NOMO-1 treated with DMSO at 0.1 percent for 48 hours (cell line): ENCODE results near the gene C20orf202.

Experiments
- DNase-seq: peaks from one replicate; lab custom pipeline; 2025; ENCODE audit not compliant: unreplicated experiment; lab: John Stamatoyannopoulos, UW

The C20orf202 gene

GRCh38 chr20:1202762-1203504 lies at the start of gene C20orf202:
Gene C20orf202, plus strand, starts transcription at chr20:1203454. Its CDS starts 132 bp downstream, at chr20:1203586.
- no peak for DNase-seq

DNA sequence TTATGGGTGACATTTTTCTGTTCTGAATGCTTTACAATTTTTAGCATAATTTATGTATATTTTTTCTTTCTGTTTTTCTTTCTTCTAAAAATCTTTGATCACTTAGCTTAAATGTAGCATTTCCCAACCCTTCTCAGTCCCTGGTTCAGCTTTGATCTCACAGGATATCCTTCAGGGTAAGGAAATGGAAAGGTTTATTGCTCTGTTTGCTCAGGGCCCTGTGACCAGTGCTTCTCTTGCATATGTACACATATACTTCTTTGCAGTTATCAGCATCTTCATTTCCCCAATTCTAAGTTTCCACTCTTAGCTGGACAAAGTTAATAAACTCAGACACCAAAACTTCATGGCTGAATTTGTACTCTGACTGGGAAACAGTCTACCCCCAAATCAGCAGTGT lies 49.0 kb upstream of the C20orf202 start:
- DNase-seq: no peak

GRCh38 chr20:1154691-1155090 lies 48.6 kb upstream of the C20orf202 start:
- DNase-seq: no peak

DNA sequence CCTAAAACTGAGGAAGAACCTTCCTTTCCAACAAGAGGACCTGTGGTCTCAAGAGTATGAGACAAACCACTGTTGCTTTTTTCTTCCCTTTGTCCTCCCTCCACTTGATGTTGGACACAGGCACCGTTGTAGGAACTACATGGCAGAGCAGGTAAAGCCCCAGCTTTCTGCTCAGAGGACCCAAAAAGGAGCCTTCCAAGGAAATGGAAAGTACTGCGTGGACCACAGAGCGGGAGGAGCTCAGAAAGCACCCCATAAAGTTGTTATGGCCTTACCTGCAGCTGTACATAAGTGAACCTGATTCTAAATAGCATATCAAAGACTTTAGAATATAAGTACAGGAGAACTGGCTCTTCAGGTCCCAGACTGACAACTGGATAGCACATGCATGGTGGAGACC lies 47.9 kb upstream of the C20orf202 start:
- no peak for DNase-seq

GRCh38 chr20:1160496-1160895 lies 42.8 kb upstream of the C20orf202 start:
- DNase-seq: no peak

DNA sequence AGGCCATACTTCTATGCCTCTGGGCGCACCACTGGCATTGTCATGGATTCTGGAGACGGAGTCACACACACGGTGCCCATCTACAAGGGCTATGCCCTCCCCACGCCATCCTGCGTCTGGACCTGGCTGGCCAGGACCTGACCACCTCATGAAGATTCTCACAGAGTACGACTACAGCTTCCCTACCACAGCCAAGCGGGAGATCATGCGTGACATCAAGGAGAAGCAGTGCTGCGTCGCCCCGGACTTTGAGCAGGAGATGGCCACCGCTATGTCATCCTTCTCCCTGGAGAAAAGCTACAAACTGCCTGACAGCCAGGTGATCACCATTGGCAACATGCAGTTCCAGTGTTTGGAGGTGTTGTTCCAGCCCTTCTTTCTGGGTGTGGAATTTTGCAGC lies 42.3 kb upstream of the C20orf202 start:
- DNase-seq: no peak

GRCh38 chr20:1163105-1163504 lies 40.1 kb upstream of the C20orf202 start:
- DNase-seq: no peak

DNA sequence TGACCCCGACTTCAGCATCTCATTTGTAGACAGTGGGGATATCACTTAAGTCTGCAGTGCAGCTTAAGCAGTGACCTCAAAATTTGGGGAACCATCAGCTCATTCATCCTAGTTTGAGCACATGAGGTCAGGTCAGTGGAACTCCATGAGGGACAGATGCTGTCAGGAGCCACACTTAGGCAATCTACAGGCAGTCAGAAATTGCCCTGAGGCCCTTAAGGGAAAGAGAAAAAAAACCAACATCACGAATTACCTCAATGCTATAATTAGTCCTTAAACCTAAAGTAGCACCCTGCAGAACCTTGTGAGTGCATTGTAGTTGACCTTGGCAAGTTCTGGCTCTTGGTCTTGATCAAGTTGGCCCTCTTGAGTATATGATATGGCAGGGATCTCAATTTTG lies 39.6 kb upstream of the C20orf202 start:
- DNase-seq: no peak

- no peak for DNase-seq
Measured at GRCh38 chr20:1164871-1165270, 38.4 kb upstream of the C20orf202 start.

- DNase-seq: no peak
Measured at GRCh38 chr20:1165521-1165920, 37.7 kb upstream of the C20orf202 start.

DNA sequence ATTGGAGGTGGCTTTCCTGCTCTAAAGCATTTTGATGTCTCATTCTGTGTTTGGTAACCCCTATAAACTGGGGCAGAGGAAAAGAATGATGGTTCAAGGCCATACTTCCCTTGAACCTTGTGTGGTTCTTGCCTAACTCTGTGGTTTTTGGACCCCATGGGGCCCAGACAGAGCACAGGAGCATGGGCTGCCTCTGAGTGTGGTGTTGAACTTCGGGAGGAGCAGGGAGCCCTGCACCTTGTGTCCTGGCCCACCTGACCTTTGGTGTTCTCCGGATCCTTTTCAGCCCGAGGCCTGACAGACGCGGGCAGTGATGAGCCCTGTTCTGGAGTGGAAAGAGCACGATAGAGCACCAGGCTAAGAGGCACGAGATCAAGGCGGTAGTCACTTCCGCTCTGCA lies 37.3 kb upstream of the C20orf202 start:
- DNase-seq: no peak

DNA sequence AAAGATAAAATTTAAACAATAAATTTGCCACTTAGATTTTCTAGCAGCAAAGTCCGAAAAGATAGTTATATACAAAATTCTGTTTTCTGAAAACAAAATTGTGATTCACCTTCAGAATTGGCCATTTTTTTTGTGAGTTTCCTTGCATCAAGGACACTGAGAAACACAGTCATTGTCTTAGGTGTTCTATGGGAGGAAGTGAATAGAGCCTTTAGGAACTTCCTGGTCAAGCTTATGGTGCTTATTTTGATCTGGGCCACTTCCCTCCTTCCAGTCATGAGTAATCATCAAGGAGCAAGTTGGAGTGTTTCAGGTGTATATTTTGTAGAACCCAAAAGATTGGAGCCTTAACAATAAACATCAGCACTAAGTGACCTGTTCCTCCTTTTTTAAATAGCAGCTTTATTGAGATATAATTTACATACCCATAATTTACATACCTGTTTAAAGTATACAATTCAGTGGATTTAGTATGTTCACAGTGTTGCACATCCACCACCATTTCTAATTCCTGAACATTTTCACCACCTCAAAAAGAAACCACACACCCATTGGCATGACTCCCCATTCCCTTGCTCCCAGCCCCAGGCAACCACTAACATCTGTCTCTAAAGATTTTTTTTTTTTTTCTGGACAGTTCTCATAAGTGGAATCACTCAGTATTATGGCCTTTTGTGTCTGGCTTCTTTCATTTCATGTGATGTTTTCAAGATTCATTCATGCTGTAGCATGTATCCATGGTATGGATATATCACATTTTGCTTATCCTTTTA lies 36.1 kb upstream of the C20orf202 start:
- DNase-seq: no peak

DNA sequence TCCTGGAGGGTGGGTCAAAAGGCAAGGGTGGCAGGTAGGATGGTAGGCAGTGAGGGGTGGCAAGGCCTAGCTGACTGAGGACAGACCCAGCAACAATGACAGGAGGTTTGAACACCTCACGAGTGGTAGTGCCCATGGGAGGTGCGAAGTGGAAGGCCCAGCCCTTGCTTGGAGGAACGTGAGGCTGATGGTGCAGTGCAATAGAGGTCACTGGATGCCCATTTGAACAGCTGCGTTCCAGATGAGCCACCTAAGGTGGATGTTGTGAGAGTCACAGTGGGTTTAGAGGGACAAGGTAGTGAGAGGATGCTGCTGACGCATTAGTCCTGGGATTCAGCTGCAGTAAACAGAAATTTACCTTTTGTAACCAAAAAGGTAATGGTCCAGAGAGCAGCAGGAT lies 34.0 kb upstream of the C20orf202 start:
- DNase-seq: no peak

- no peak for DNase-seq
Measured at GRCh38 chr20:1171461-1172093, 31.7 kb upstream of the C20orf202 start.

DNA sequence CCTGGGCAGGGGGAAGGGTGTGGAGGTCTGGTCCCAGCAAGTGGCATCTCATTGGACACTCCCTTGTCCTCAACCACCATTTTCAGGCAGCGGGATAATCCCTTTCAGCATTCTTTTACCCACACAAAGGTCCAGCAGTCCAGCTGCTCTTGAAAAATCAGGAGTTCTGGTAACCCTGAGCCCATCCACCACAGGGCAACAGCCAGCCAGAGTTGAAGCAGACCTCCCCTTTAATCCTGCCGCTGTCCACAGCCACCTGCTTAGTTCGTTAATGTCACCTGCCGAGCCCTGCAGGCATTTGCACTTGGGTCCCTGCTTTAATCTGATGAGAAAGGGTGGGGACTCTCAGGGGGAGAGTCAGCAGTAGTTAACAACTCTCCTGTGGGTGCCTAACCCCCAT lies 29.6 kb upstream of the C20orf202 start:
- DNase-seq: no peak

GRCh38 chr20:1174787-1175186 lies 28.5 kb upstream of the C20orf202 start:
- no peak for DNase-seq

- DNase-seq: no peak
Measured at GRCh38 chr20:1177680-1178079, 25.6 kb upstream of the C20orf202 start.

DNA sequence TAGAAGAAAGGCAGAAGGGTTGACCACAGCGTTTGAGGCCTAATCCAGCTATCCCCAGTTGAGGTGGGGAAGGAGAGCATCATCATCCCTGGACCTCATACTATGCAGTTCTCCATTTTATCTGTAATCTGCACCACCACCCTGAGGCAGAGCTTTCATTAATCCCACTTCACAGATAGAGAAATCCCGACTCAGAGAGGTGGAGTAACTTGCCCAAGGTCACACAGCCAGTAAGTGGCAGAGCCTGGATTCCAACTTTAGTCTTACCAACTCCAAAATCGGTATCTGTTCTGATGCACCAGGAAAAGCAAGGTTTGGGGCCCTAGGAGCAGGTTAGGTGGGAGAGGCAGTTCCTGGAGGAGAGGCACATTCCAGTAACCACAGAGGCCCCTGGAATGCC lies 25.2 kb upstream of the C20orf202 start:
- DNase-seq: no peak

- no peak for DNase-seq
Measured at GRCh38 chr20:1178623-1179022, 24.6 kb upstream of the C20orf202 start.

DNA sequence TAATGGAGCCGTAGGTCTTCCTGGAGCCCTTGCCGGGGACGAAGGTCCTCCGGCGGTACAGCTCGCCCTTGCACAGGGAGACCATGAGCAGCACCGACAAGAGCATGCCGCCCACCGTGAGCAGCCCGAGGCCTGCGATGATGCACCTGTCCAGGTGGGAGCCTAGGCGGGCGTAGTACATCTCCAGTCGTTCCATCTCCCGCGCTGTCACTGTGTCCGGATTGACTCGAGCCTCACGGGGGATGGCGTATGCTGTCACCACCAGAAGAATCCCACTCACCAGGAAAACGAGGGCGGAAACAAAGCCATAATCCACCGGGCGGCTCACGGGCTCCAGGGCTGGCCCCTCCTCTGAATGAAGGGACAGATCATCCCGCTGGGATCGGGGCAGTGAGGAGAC lies 22.3 kb upstream of the C20orf202 start:
- no peak for DNase-seq

- no peak for DNase-seq
Measured at GRCh38 chr20:1182106-1182505, 21.1 kb upstream of the C20orf202 start.

DNA sequence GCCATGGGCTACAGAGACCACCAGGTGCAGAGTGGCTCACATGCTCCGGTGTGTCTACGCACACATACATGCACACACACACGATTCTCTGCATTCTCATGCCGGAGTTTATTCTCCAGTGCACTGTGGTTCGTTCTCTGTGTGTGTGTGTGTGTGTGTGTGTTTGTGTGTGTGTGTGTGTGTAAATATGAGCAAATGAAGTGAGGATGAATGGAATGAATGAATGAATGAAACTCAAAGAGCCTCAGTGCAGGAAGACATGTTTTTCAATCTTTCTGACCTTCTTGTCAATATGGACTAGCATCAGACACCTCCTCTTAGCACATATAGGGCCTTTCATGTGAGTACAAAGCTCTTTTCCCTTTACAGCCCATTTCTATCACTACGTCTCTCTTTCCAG lies 20.1 kb upstream of the C20orf202 start:
- DNase-seq: no peak
